ENCODE measurements around the gene ELK3. TPM values are rescaled to one million over a fixed set of nuclear protein-coding genes. Genes with fewer than 3 reads are reported as not detected.

The ELK3 gene
- total and polyA plus RNA-seq, 9 of the 15 experiments (the other 6 are each of a cell fraction or from before 2014, with no cell fraction given), result 1.5 to 5.5 (median 2.9) TPM

- in situ Hi-C loops (cut with MboI), result no loop called here
- no peak overlapping the region for H3K27ac ChIP-seq (ENCODE audit: extremely low read depth, low read depth, low read length)
- no peaks in the 10 kb centered on the region for H3K36me3 ChIP-seq (ENCODE audit: control insufficient read depth, insufficient read depth, low read length)
- no peaks in the 10 kb centered on the region for H3K79me2 ChIP-seq (ENCODE audit: control insufficient read depth, insufficient read depth, low read length)
- H3K4me1 ChIP-seq (replicated peaks in 1 of 2; ENCODE audit: control insufficient read depth in 2 of 2, insufficient read depth in 2 of 2, low read length in 2 of 2), result peaks cover 6 to 14% of the 10 kb centered on the region in 2 experiments; a peak in 4 of 5 replicates
- intact Hi-C loops (cut with micrococcal nuclease), result no loop called here
- no peak for TF ChIP-seq THRAP3 (IDR thresholded peaks at IDR 0.05; ENCODE audit: borderline replicate concordance)
- TF ChIP-seq SP1 (CRISPR knock-in tag; IDR thresholded peaks at IDR 0.05), result no peak
- TF ChIP-seq ZBTB8A (IDR thresholded peaks at IDR 0.05; ENCODE audit: partially characterized antibody), result no peak
- TF ChIP-seq, protein P1, sequence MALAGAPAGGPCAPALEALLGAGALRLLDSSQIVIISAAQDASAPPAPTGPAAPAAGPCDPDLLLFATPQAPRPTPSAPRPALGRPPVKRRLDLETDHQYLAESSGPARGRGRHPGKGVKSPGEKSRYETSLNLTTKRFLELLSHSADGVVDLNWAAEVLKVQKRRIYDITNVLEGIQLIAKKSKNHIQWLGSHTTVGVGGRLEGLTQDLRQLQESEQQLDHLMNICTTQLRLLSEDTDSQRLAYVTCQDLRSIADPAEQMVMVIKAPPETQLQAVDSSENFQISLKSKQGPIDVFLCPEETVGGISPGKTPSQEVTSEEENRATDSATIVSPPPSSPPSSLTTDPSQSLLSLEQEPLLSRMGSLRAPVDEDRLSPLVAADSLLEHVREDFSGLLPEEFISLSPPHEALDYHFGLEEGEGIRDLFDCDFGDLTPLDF (CRISPR knock-in tag; IDR thresholded peaks at IDR 0.05), result no peak
- TF ChIP-seq TCFL5 (CRISPR knock-in tag; conservative IDR thresholded peaks at IDR 0.05), result no peak
- peak; percentile 61 for TF ChIP-seq ZNF121 (CRISPR knock-in tag; conservative IDR thresholded peaks at IDR 0.05)
- TF ChIP-seq SREBF1 (IDR thresholded peaks at IDR 0.05; ENCODE audit: borderline replicate concordance, low read depth, low read length), result no peak
- no peaks in the 10 kb centered on the region for H4K20me1 ChIP-seq (replicated peaks; ENCODE audit: control insufficient read depth, insufficient read depth, low read length)
- H2AFZ ChIP-seq (ENCODE audit: low read depth, low read length), result no peak overlapping the region
- H3K4me2 ChIP-seq (ENCODE audit: insufficient read depth, low read length), result no peak overlapping the region
- H3K9ac ChIP-seq (ENCODE audit: insufficient read depth in 1 of 2, low read depth in 2 of 2, low read length in 2 of 2), result no peak overlapping the region
- DNase-seq (ENCODE audit: extremely low read depth in 1 of 4, low spot score in 3 of 4) (no peak), ATAC-seq (no peak), FAIRE-seq (no peak)
- no peak overlapping the region for H3K4me3 ChIP-seq
- CTCF ChIA-PET (ENCODE audit: low intra/inter-chr PET ratio), result no interaction called here
- H3K27me3 ChIP-seq (ENCODE audit: control insufficient read depth in 2 of 2, insufficient read depth in 2 of 2, low read length in 2 of 2), result peaks cover 15 to 27% of the 10 kb centered on the region in 2 experiments
- no TSS peak for BruUV-seq (replicated peaks)
- WGBS (ENCODE audit: insufficient coverage, low coverage, missing lambda C conversion rate), result 6% methylated on average over 10 of the region's 10 CpGs
- H3K9me3 ChIP-seq (replicated peaks; ENCODE audit: control insufficient read depth, insufficient read depth, low read depth, low read length), result no peaks in the 10 kb centered on the region
- H3K9me1 ChIP-seq (ENCODE audit: control insufficient read depth, insufficient read depth, low read length), result no peaks in the 10 kb centered on the region
- POLR2A ChIA-PET, result interaction anchor here (0.9 to 1.6 kb wide), 3 partner anchors 14 to 23 kb away, joined by 3 to 5 read pairs (median 3); no protein-coding TSS in a partner anchor
Observed at GRCh38 chr12:96190413-96191108, 3.6 kb upstream of the ELK3 start.
